ENCODE measurements around the gene APRT. TPM values are rescaled to one million over a fixed set of nuclear protein-coding genes. Genes with fewer than 3 reads are reported as not detected.

APRT gene
- total and polyA plus RNA-seq, 9 of the 15 experiments (the other 6 are each of a cell fraction or from before 2014, with no cell fraction given) = 41.7 to 409 (median 146) TPM

DNA sequence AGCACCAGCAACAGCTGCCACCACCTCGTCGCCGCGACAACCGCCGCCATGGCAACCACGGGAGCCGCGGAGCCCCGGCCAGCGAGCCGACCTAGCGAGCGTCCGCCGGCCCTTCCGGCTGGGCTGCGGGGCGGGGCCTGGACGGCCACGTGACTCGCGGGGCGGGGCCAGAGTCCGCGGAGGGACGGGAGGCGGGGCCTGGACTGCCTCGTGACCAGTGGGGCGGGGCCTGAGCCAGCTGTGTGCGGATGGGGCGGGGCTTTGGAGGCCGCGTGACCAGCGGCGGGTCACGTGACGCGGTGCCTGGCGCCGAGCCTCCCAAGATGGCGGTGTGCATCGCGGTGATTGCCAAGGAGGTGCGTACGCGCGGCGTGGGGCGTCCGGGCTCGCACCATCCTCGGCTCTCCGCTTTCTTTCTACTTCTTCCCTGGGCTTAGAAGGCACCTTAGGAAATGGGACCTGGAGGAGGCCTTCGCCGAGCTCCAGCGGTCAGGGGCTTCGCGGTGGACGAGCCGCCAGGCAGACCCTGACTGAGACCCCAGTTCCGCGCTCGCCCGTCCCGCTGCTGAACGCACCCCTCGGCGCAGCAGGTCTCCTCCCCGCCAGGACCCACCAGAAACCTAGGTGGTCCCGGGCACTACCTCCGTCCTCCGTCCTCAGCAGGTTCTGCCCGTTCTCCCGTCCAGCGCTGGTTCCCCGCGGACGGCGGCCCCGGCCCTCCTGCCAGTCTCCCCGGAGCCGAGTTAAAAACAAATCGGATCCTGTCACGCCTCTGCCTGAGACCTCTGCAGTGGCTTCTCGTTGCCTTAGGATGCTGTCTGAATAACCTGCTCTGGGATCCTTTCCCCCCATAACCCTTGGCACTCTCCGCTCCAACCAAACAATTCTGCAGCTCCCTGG lies 45.4 kb upstream of the APRT start, which contains the start of the genes GALNS and TRAPPC2L (continued):
- TF ChIP-seq SMAD4 (CRISPR knock-in tag; conservative IDR thresholded peaks at IDR 0.05) (0 out of 2 replicates have a peak, but pooled peaks have one; percentile 21), POLR2A (conservative IDR thresholded peaks at IDR 0.05) (peak; percentile 78), ATF6 (CRISPR knock-in tag; IDR thresholded peaks at IDR 0.05) (0 out of 2 replicates have a peak, but pooled peaks have one; percentile 40), NFYB (IDR thresholded peaks at IDR 0.05; ENCODE audit: extremely low read depth, insufficient read length) (no peak), SMARCC2 (IDR thresholded peaks at IDR 0.05; ENCODE audit: low read depth) (no peak), RBBP5 (IDR thresholded peaks at IDR 0.05; ENCODE audit: borderline replicate concordance, insufficient read depth, low read length, poor library complexity, severe bottlenecking) (peak; percentile 68), ZNF174 (CRISPR knock-in tag; IDR thresholded peaks at IDR 0.05) (no peak), HIVEP1 (CRISPR knock-in tag; IDR thresholded peaks at IDR 0.05) (0 out of 2 replicates have a peak, but pooled peaks have one; percentile 35), HDAC2 (IDR thresholded peaks at IDR 0.05) (0 out of 2 replicates have a peak, but pooled peaks have one; percentile 59), L3MBTL2 (IDR thresholded peaks at IDR 0.05) (peak; percentile 43; the same call in 1 of the 2 replicates), MCM2 (IDR thresholded peaks at IDR 0.05; ENCODE audit: low read depth) (no peak), STAT5A (IDR thresholded peaks at IDR 0.05; ENCODE audit: borderline replicate concordance, low read length) (no peak), ZNF717 (CRISPR knock-in tag; IDR thresholded peaks at IDR 0.05) (no peak), ZNF224 (CRISPR knock-in tag; IDR thresholded peaks at IDR 0.05) (no peak), HLTF (IDR thresholded peaks at IDR 0.05) (no peak), NRF1 (conservative IDR thresholded peaks at IDR 0.05 in 1 of 2, IDR thresholded peaks at IDR 0.05 in 1 of 2) (peak; percentile 55 to 56; a peak in 2 of 4 replicates), ERF (CRISPR knock-in tag; IDR thresholded peaks at IDR 0.05) (peak; percentile 61; the same call in 1 of the 2 replicates), BMI1 (IDR thresholded peaks at IDR 0.05; ENCODE audit: low read length) (peak; percentile 96), ASH1L (IDR thresholded peaks at IDR 0.05; ENCODE audit: borderline replicate concordance, low read depth, partially characterized antibody) (no peak), CREM (IDR thresholded peaks at IDR 0.05; ENCODE audit: low read depth) (peak; percentile 82), CTBP1 (IDR thresholded peaks at IDR 0.05; ENCODE audit: borderline replicate concordance) (peak; percentile 47; the same call in 1 of the 2 replicates), CBX1 (IDR thresholded peaks at IDR 0.05; ENCODE audit: low read depth) (peak; percentile 86; the same call in 1 of the 2 replicates)
- TF ChIP-seq, protein P1, sequence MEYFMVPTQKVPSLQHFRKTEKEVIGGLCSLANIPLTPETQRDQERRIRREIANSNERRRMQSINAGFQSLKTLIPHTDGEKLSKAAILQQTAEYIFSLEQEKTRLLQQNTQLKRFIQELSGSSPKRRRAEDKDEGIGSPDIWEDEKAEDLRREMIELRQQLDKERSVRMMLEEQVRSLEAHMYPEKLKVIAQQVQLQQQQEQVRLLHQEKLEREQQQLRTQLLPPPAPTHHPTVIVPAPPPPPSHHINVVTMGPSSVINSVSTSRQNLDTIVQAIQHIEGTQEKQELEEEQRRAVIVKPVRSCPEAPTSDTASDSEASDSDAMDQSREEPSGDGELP (CRISPR knock-in tag; IDR thresholded peaks at IDR 0.05; ENCODE audit: borderline replicate concordance) = peak; percentile 99
- TF ChIP-seq, protein P2, sequence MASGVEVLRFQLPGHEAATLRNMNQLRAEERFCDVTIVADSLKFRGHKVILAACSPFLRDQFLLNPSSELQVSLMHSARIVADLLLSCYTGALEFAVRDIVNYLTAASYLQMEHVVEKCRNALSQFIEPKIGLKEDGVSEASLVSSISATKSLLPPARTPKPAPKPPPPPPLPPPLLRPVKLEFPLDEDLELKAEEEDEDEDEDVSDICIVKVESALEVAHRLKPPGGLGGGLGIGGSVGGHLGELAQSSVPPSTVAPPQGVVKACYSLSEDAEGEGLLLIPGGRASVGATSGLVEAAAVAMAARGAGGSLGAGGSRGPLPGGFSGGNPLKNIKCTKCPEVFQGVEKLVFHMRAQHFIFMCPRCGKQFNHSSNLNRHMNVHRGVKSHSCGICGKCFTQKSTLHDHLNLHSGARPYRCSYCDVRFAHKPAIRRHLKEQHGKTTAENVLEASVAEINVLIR (CRISPR knock-in tag; IDR thresholded peaks at IDR 0.05) = no peak
- TF ChIP-seq, protein P3, sequence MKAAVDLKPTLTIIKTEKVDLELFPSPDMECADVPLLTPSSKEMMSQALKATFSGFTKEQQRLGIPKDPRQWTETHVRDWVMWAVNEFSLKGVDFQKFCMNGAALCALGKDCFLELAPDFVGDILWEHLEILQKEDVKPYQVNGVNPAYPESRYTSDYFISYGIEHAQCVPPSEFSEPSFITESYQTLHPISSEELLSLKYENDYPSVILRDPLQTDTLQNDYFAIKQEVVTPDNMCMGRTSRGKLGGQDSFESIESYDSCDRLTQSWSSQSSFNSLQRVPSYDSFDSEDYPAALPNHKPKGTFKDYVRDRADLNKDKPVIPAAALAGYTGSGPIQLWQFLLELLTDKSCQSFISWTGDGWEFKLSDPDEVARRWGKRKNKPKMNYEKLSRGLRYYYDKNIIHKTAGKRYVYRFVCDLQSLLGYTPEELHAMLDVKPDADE (conservative IDR thresholded peaks at IDR 0.05; ENCODE audit: control insufficient read depth, low read depth, low read length) = peak; percentile 98
